GM12878 (cell line): ENCODE measurements around the gene ANAPC15. TPM values are rescaled to one million over a fixed set of nuclear protein-coding genes. Genes with fewer than 3 reads are reported as not detected.
A peak's percentile ranks its signal among the peaks of the same experiment; 100 is the strongest.

Experiments used
- ATAC-seq: fragments of 200-7000 bp; cut with Tn5 transposase; 3 replicates; pipeline ENCODE4 v1.9.1; 2020; ENCODE audit warnings: mild to moderate bottlenecking, moderate library complexity
- Bru-seq: library from RNA; stranded (reverse); fragments of 400-500 nt; gene quantifications from one replicate; lab custom pipeline; 2021; lab: Mats Ljungman, UMichigan
- BruChase-seq, 2 experiments: library from RNA; stranded (reverse); fragments of 400-500 nt; gene quantifications; one replicate each; lab custom pipeline; 2021; lab: Mats Ljungman, UMichigan
- BruUV-seq: library from RNA; stranded (reverse); fragments of 400-500 nt; replicated peaks from 2 replicates; lab custom pipeline; 2021; lab: Mats Ljungman, UMichigan
- CTCF ChIA-PET: fragments of 300-600 bp; sonication (Branson Sonifier 250); formaldehyde crosslinking; extraction: SDS; loops from one replicate; lab custom pipeline; 2021; ENCODE audit warnings: inconsistent platforms; lab: Yijun Ruan, JAX
- POLR2A ChIA-PET: fragments of 350-600 bp; formaldehyde crosslinking; extraction: SDS; loops from one replicate; lab custom pipeline; 2021; ENCODE audit warnings: inconsistent platforms; lab: Charles Lee
- RAD21 ChIA-PET: fragments of 300-600 bp; sonication (Branson Sonifier 250); formaldehyde crosslinking; loops from one replicate; lab custom pipeline; 2023; ENCODE audit warnings: antibody characterized with exemption; ENCODE audit not compliant: unreplicated experiment; lab: Charles Lee
- SMC1A ChIA-PET: fragments of 300-600 bp; sonication (Branson Sonifier 250); formaldehyde crosslinking; loops from one replicate; lab custom pipeline; 2023; ENCODE audit not compliant: unreplicated experiment, uncharacterized antibody; lab: Charles Lee
- DNase-seq: peaks from one replicate; pipeline ENCODE4 v3.0.0-alpha.2; 2011; ENCODE audit warnings: low read depth, low spot score
- FAIRE-seq: peaks from 3 replicates; lab custom pipeline; 2011; peaks lifted over from hg19 to GRCh38; lab: Jason Lieb, UNC
- H2AFZ ChIP-seq: 2 replicates; pipeline ENCODE4 v1.6.0; 2011; ENCODE audit warnings: low read depth, low read length, control low read depth; ENCODE audit not compliant: control insufficient read depth
- H3K27ac ChIP-seq: 2 replicates; pipeline ENCODE4 v1.5.1; 2011; ENCODE audit warnings: control low read depth; ENCODE audit not compliant: control insufficient read depth, insufficient read depth
- H3K27me3 ChIP-seq, 2 experiments: replicated peaks in 1 of 2; 2 replicates each; pipeline versions ENCODE4 v1.6.0 to v1.6.1; 2011; ENCODE audit warnings: low read length in 1 of 2; ENCODE audit not compliant: control insufficient read depth in 2 of 2, insufficient read depth in 2 of 2
- H3K36me3 ChIP-seq, 2 experiments: 2 replicates each; pipeline ENCODE4 v1.5.1; 2011; ENCODE audit warnings: low read length in 1 of 2; ENCODE audit not compliant: control insufficient read depth in 2 of 2, insufficient read depth in 2 of 2
- H3K4me1 ChIP-seq: 2 replicates; pipeline ENCODE4 v1.6.1; 2011; ENCODE audit warnings: mild to moderate bottlenecking, low read length, moderate library complexity, mixed read lengths; ENCODE audit not compliant: control insufficient read depth, insufficient read depth
- H3K4me2 ChIP-seq: 2 replicates; pipeline ENCODE4 v1.6.0; 2011; ENCODE audit warnings: control low read depth; ENCODE audit not compliant: control insufficient read depth, insufficient read depth
- H3K4me3 ChIP-seq: fragments of 200-600 bp; sonication (generic); 2 replicates; pipeline ENCODE4 v1.5.1; 2016
- H3K79me2 ChIP-seq: 2 replicates; pipeline ENCODE4 v1.6.0; 2011; ENCODE audit warnings: low read length; ENCODE audit not compliant: control insufficient read depth, insufficient read depth
- H3K9ac ChIP-seq: 2 replicates; pipeline ENCODE4 v1.8.0; 2011; ENCODE audit warnings: low read length, control low read depth, mixed read lengths; ENCODE audit not compliant: control insufficient read depth, insufficient read depth
- H3K9me3 ChIP-seq: replicated peaks from 3 replicates; pipeline ENCODE4 v1.5.1; 2011; ENCODE audit warnings: mild to moderate bottlenecking, low read length; ENCODE audit not compliant: control insufficient read depth, insufficient read depth
- H4K20me1 ChIP-seq: 2 replicates; pipeline ENCODE4 v1.6.0; 2011; ENCODE audit not compliant: control insufficient read depth, insufficient read depth
- BCL11A ChIP-seq: IDR thresholded peaks from 2 replicates; pipeline ENCODE4 v1.6.1; 2011; ENCODE audit warnings: low read depth, low read length
- EGR1 ChIP-seq, 2 experiments: IDR thresholded peaks; 1 replicate in 1 of 2; 2 replicates in 1 of 2; pipeline ENCODE4 v1.6.1; 2011 to 2012; ENCODE audit warnings: low read depth in 2 of 2, low read length in 2 of 2, borderline replicate concordance in 1 of 2, mild to moderate bottlenecking in 1 of 2, moderate library complexity in 1 of 2
- ESRRA ChIP-seq: IDR thresholded peaks from 2 replicates; pipeline ENCODE4 v1.6.1; 2012; ENCODE audit warnings: mild to moderate bottlenecking, low read length, improper control_type of control experiment
- MXI1 ChIP-seq: fragments of 150-350 bp; IDR thresholded peaks from 2 replicates; pipeline ENCODE4 v1.6.1; 2011; ENCODE audit warnings: low read depth, mild to moderate bottlenecking, inconsistent platforms, low read length, improper control_type of control experiment
- NFXL1 ChIP-seq: fragments of 450-650 bp; IDR thresholded peaks from 2 replicates; pipeline ENCODE4 v1.6.1; 2017; ENCODE audit warnings: antibody characterized with exemption, mild to moderate bottlenecking, borderline replicate concordance
- NR2C1 ChIP-seq: fragments of 450-650 bp; IDR thresholded peaks from 2 replicates; pipeline ENCODE4 v1.6.1; 2017; ENCODE audit warnings: antibody characterized with exemption, mild to moderate bottlenecking, moderate library complexity
- POLR2A ChIP-seq: IDR thresholded peaks from 2 replicates; pipeline ENCODE4 v1.6.1; 2011; ENCODE audit warnings: low read depth, mild to moderate bottlenecking, low read length
- RFX5 ChIP-seq: IDR thresholded peaks from 2 replicates; pipeline ENCODE4 v1.6.1; 2011; ENCODE audit warnings: low read depth, low read length, improper control_type of control experiment
- SMC3 ChIP-seq: IDR thresholded peaks from 2 replicates; pipeline ENCODE4 v1.6.1; 2011; ENCODE audit warnings: low read length, improper control_type of control experiment, borderline replicate concordance
- STAT1 ChIP-seq: fragments of 450-650 bp; conservative IDR thresholded peaks from 2 replicates; pipeline ENCODE4 v1.6.1; 2014; ENCODE audit warnings: antibody characterized with exemption, mild to moderate bottlenecking
- SUZ12 ChIP-seq: fragments of 200-600 bp; sonication (generic); IDR thresholded peaks from one replicate; pipeline ENCODE4 v1.6.1; 2018; ENCODE audit warnings: antibody characterized with exemption, mild to moderate bottlenecking; ENCODE audit not compliant: unreplicated experiment
- ZNF217 ChIP-seq: fragments of 450-650 bp; IDR thresholded peaks from 2 replicates; pipeline ENCODE4 v1.6.1; 2017; ENCODE audit warnings: antibody characterized with exemption, mild to moderate bottlenecking
- WGBS: methylation state at CpG from one replicate; pipeline ENCODE4 v1.1.6; 2016; ENCODE audit warnings: low lambda C conversion rate; ENCODE audit not compliant: insufficient replicate concordance, insufficient coverage; ENCODE audit errors: missing lambda C conversion rate; 5-methylcytosine and 5-hydroxymethylcytosine counted together
- in situ Hi-C: fragments of 300-500 bp; cut with MboI; formaldehyde crosslinking; loops from 9 replicates; pipeline ENCODE4 v1.14.3; 2018; ENCODE audit warnings: mixed read lengths
- intact Hi-C: fragments of 100-400 bp; cut with micrococcal nuclease; formaldehyde crosslinking; loops from one replicate; pipeline ENCODE4 v1.14.2; 2022; ENCODE audit not compliant: unreplicated experiment
- long read RNA-seq, 2 experiments: library from polyadenylated mRNA; unstranded; transcript quantifications; one replicate each; pipeline ENCODE4 v2.0.0, GENCODE V29; 2019 to 2020
- polyA minus RNA-seq, 3 experiments: library from RNA; depleted of rRNA, polyadenylated mRNA; stranded (reverse); fragments of >200 nt; gene quantifications; 2 replicates each; pipeline ENCODE4 v1.2.3, GENCODE V29; 2011
- polyA plus RNA-seq, 11 experiments: library from polyadenylated mRNA; depleted of rRNA in 4 of 11; unstranded in 6 of 11; stranded (reverse) in 5 of 11; fragments of >200 nt; fragmentation: Nextera tagmentation in 4 of 11; fragmentation: Illumina TruSeq in 1 of 11; extraction: Ambion mirVana in 4 of 11; extraction: Trizol in 1 of 11; gene quantifications; 1 replicate in 1 of 11; 2 replicates in 10 of 11; pipeline versions ENCODE4 v1.2.1 to v1.2.3, GENCODE V29; 2011 to 2016; ENCODE audit warnings: inconsistent platforms in 2 of 11, missing spikeins in 2 of 11, low read depth in 1 of 11
- total RNA-seq, 4 experiments: library from RNA; depleted of rRNA in 3 of 4; stranded (reverse); fragments of >200 nt in 3 of 4; fragmentation: Illumina TruSeq in 1 of 4; extraction: Trizol in 1 of 4; gene quantifications; 2 replicates each; pipeline versions ENCODE4 v1.2.1 to v1.2.3, GENCODE V29; 2013 to 2021
- TF ChIP-seq, protein P1 (sequence below): IDR thresholded peaks from 2 replicates; pipeline ENCODE4 v1.6.1; 2012; ENCODE audit warnings: low read depth, low read length, improper control_type of control experiment
- TF ChIP-seq, protein P2 (sequence below): fragments of 450-650 bp; conservative IDR thresholded peaks from 2 replicates; pipeline ENCODE4 v1.6.1; 2017; ENCODE audit warnings: mild to moderate bottlenecking, moderate library complexity

The ANAPC15 gene
- total RNA-seq (2013; cell fraction: nucleolus; rRNA removed) = 7.3 and 14.1 TPM in 2 replicates
- 78.0 and 83.4 TPM in 2 replicates for total RNA-seq (2014; rRNA removed)
- 88.3 and 88.6 TPM in 2 replicates for total RNA-seq (2014; rRNA removed; fragmentation: Illumina TruSeq; extraction: Trizol)
- 81.0 and 85.6 TPM in 2 replicates for total RNA-seq (2021)
- polyA plus RNA-seq (2011; ENCODE audit: low read depth) = 72.9 TPM
- polyA plus RNA-seq (2011; rRNA removed) = 84.6 and 99.6 TPM in 2 replicates
- 86.3 and 97.5 TPM in 2 replicates for polyA plus RNA-seq (2011; cell fraction: cytosol; rRNA removed)
- polyA plus RNA-seq (2011; cell fraction: nucleus; rRNA removed) = 52.6 and 65.7 TPM in 2 replicates
- 66.1 and 85.8 TPM in 2 replicates for polyA plus RNA-seq (2012)
- polyA plus RNA-seq (2014; fragmentation: Illumina TruSeq; extraction: Trizol) = 91.9 and 118 TPM in 2 replicates
- 100 to 1,000 TPM; 230 to 372 TPM for polyA plus RNA-seq (2014; fragmentation: Nextera tagmentation; extraction: Ambion mirVana)
- 84.3 and 86.0 TPM in 2 replicates for polyA plus RNA-seq (2014; rRNA removed)
- polyA plus RNA-seq (2016; fragmentation: Nextera tagmentation; extraction: Ambion mirVana) = 100 to 1,000 TPM; 126 to 141 TPM
- polyA minus RNA-seq (2011; rRNA and poly(A)+ RNA removed) = 49.0 and 65.4 TPM in 2 replicates
- polyA minus RNA-seq (2011; cell fraction: cytosol; rRNA and poly(A)+ RNA removed) = 10.2 and 12.1 TPM in 2 replicates
- 13.3 and 19.8 TPM in 2 replicates for polyA minus RNA-seq (2011; cell fraction: nucleus; rRNA and poly(A)+ RNA removed)
- Bru-seq, nascent RNA = percentile 73 among the genes with signal in this experiment
- BruChase-seq, experiment 1, labeled RNA remaining after a 6-hour chase = percentile 68 among the genes with signal in this experiment
- percentile 64 among the genes with signal in this experiment for BruChase-seq, experiment 2, labeled RNA remaining after a 2-hour chase
- long read RNA-seq, experiment 1, transcript ANAPC15-208 (6 exons, 867 nt) = minor isoform, 9 of 67 reads
- long read RNA-seq, experiment 1, transcript ANAPC15-201 (6 exons, 886 nt) = major isoform, 24 of 67 reads
- long read RNA-seq, experiment 1, transcript ANAPC15-209 (6 exons, 849 nt) = minor isoform, 5 of 67 reads
- long read RNA-seq, experiment 1, partial matches to known transcripts = 13 of 67 reads
- long read RNA-seq, experiment 1, other reads (novel, unspliced or antisense) = 12 of 67 reads
- long read RNA-seq, experiment 2, transcript ANAPC15-201 (6 exons, 886 nt) = major isoform, 64 of 169 reads
- long read RNA-seq, experiment 2, transcript ANAPC15-204 (6 exons, 848 nt) = minor isoform, 15 of 169 reads
- long read RNA-seq, experiment 2, transcript ANAPC15-209 (6 exons, 849 nt) = minor isoform, 9 of 169 reads
- long read RNA-seq, experiment 2, transcript ANAPC15-208 (6 exons, 867 nt) = minor isoform, 22 of 169 reads
- long read RNA-seq, experiment 2, partial matches to known transcripts = 16 of 169 reads
- long read RNA-seq, experiment 2, other reads (novel, unspliced or antisense) = 30 of 169 reads

DNA sequence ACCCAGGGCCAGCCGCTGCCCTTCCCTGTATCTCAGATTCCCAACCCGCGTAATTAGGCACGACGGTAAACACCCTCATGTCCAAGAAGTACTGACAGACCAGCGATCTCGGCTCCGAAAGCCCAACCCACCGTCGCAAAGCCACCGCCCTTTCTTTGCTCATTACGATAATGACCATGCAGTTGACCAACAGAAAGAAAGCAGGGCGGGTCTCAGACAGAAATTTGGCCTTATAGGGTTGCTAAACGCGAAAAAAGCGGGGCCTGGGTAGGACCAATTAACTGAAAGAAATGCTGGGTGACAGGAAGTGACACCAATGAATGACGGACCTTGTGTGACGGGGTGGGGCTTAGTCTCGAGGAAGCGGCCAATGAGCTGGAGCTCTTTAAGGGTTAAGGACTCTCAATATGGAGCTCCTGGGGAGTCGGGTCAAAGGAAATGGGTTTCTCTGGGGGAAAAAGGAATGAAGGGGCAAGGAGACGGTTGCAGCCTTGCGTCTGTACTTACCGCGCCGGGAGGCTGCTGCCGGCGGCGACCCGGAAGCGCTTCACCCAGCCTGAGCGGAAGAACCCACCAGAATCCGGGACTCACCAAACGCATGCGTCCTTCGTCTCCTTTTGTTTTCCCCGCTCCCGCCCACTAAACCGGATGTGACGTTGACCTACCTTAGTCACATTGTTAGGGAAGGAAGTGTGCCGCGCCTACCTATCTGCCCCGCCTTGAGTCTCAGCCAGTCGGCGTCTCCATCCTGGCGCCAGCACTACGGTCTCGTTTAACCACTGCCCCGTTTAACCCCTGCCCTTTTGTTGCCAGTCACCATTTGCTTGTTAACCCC is at the start of gene ANAPC15:
TSS of gene ANAPC15 (minus strand) at position 553 of the 835 bp plus-strand sequence. CDS start 1,419 bp downstream, outside the sequence.
- ChIA-PET CTCF (interaction anchor here (0.9 to 2.9 kb wide), 7 partner anchors 21 to 319 kb away, joined by 3 to 12 read pairs (median 5); no protein-coding TSS in a partner anchor), RAD21 (interaction anchor here (0.6 to 2.1 kb wide), 6 partner anchors 21 to 318 kb away, joined by 3 to 7 read pairs (median 5); partner anchors contain the start of genes RNF121 and XNDC1N), POLR2A (interaction anchor here (0.5 to 3.3 kb wide), 11 partner anchors 10 to 1961 kb away, joined by 3 to 13 read pairs (median 6); partner anchors contain the start of gene LAMTOR1), SMC1A (interaction anchor here (1.0 to 1.9 kb wide), 12 partner anchors 12 to 319 kb away, joined by 3 to 10 read pairs (median 4); partner anchors contain the start of genes RNF121 and XNDC1N)
- DNase-seq (peak; percentile 99), FAIRE-seq (peak; percentile 99), ATAC-seq (peak; percentile 96)
- Histone ChIP-seq H3K9me3 (no peaks in the 10 kb centered on the region), H3K27me3 (no peaks in the 10 kb centered on the region), H3K4me1 (peaks cover 7% of the 10 kb centered on the region), H3K27ac (peak within 1 kb of the TSS; percentile 99), H2AFZ (peak within 1 kb of the TSS; percentile 91), H3K79me2 (peaks cover 5% of the 10 kb centered on the region), H3K4me2 (peak within 1 kb of the TSS; percentile 95), H4K20me1 (no peaks in the 10 kb centered on the region), H3K36me3 (peaks cover 0 to 2% of the 10 kb centered on the region in 2 experiments; a peak in 2 of 4 replicates), H3K9ac (peak within 1 kb of the TSS; percentile 92), H3K4me3 (peak within 1 kb of the TSS; percentile 69)
- in situ Hi-C loops (no loop called here), intact Hi-C loops (loop anchor here (1.0 kb wide), 2 partner anchors 111 to 184 kb away; partner anchors contain the start of gene XNDC1N)
- no TSS peak for BruUV-seq
- under 1% methylated on average over 49 of the region's 49 CpGs for WGBS
- TF ChIP-seq MXI1 (peak; percentile 9), NFXL1 (no peak), SMC3 (0 out of 2 replicates have a peak, but pooled peaks have one; percentile 23), POLR2A (peak; percentile 99), SUZ12 (no peak), BCL11A (0 out of 2 replicates have a peak, but pooled peaks have one; percentile 4), ZNF217 (no peak), NR2C1 (peak; percentile 99), ESRRA (0 out of 2 replicates have a peak, but pooled peaks have one; percentile 59), STAT1 (0 out of 2 replicates have a peak, but pooled peaks have one; percentile 61), RFX5 (peak; percentile 63), EGR1 (IDR thresholded peaks at IDR 0.05; ENCODE audit: borderline replicate concordance in 1 of 2, low read depth in 2 of 2, low read length in 2 of 2) (no peak)
- TF ChIP-seq, protein P1, sequence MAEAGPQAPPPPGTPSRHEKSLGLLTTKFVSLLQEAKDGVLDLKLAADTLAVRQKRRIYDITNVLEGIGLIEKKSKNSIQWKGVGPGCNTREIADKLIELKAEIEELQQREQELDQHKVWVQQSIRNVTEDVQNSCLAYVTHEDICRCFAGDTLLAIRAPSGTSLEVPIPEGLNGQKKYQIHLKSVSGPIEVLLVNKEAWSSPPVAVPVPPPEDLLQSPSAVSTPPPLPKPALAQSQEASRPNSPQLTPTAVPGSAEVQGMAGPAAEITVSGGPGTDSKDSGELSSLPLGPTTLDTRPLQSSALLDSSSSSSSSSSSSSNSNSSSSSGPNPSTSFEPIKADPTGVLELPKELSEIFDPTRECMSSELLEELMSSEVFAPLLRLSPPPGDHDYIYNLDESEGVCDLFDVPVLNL = peak; percentile 87
- TF ChIP-seq, protein P2, sequence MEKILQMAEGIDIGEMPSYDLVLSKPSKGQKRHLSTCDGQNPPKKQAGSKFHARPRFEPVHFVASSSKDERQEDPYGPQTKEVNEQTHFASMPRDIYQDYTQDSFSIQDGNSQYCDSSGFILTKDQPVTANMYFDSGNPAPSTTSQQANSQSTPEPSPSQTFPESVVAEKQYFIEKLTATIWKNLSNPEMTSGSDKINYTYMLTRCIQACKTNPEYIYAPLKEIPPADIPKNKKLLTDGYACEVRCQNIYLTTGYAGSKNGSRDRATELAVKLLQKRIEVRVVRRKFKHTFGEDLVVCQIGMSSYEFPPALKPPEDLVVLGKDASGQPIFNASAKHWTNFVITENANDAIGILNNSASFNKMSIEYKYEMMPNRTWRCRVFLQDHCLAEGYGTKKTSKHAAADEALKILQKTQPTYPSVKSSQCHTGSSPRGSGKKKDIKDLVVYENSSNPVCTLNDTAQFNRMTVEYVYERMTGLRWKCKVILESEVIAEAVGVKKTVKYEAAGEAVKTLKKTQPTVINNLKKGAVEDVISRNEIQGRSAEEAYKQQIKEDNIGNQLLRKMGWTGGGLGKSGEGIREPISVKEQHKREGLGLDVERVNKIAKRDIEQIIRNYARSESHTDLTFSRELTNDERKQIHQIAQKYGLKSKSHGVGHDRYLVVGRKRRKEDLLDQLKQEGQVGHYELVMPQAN = 0 out of 2 replicates have a peak, but pooled peaks have one; percentile 49
